Activated naive CD4-positive, alpha-beta T cell treated with Interleukin-2 at 50 U/mL for 16 hours (primary cell): ENCODE data around the gene PTPRN2.

ENCODE experiments used
- DNase-seq: peaks from one replicate; pipeline ENCODE4 v3.0.0-alpha.2; 2020

Gene PTPRN2

DNA sequence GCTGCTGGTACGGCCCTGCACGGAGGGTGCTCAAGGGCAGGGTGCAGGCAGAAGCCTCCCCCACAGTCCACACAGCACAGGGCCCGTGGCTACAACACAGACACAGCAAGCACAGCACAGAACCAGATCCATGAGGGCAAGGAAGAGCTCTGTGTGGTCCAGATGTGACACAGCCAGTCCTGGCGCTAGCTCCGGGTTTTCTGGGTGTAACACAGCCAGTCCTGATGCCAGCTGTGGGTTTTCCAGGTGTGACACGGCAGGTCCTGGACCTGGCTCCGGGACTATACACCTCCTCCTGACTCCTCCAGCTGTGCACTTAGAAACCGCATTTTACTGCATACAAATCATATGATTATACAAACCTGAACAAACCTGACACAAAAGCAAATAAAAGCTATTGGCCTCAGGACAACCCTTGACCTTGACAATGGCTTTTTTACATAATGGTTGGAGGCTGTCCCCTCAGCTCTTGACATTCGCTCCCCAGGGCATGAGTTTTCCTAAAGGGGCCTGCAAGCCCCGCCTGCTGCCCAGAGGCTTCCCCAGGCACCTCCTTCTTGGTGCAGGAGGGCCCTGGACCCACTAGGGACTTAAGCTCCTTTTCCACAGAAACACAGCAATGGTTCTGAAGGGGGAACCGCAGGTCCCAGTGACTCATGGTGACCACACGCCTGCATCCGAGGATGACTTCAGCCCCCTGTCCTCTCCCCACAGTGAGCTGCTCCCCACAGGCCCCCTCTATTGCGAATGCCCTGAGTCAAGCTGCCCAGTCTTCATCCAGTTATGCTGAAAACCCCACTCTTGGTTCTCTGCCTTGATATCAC, 209.6 kb downstream of the PTPRN2 start:
- DNase-seq = no peak

- peak; percentile 22 for DNase-seq
Observed at GRCh38 chr7:158376839-158377186, 210.8 kb downstream of the PTPRN2 start.

- DNase-seq = peak; percentile 46
Observed at GRCh38 chr7:158376146-158376838, 211.3 kb downstream of the PTPRN2 start.

DNA sequence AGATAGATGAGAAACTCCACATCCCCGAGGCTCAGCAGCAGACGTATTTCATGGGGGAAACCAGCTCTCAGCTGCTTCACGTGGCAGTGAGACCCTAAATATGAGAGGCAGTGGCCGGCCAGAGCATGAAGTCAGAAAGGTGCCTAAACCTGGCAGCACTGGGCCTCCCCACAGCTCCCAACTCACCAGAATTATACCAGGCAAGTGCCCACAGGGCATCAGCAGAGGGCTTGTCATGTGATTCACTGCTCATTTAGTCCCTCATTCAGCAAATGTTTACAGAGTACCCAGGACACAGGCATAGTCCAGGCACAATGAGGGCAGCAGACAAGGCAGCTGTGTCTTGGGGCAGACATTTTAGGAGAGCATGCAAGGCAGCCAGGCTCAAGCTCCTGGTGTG, 212.6 kb downstream of the PTPRN2 start:
- no peak for DNase-seq

DNA sequence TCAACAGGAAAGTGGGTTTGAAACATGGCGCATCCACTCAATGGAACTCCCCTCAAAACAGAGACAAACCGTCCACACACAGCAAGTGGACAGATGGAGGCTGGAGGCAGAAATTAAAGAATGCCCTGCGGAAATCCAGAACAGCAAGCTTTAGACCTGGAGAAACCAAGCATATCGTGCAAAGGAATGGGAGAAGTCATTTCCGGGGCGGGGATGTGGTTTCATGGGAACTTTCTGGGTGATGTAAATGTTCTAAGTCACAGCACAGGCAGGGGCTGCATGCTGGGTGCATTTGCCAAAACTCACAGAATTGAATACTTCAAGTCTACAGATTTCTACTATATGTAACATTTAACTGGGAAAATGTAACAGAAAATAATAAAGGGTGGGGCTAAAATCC, 213.0 kb downstream of the PTPRN2 start:
- no peak for DNase-seq

GRCh38 chr7:158374146-158374545, 213.5 kb downstream of the PTPRN2 start:
- DNase-seq = no peak

GRCh38 chr7:158373476-158374133, 214.0 kb downstream of the PTPRN2 start:
- no peak for DNase-seq

GRCh38 chr7:158372400-158373342, 215.0 kb downstream of the PTPRN2 start:
- no peak for DNase-seq

DNA sequence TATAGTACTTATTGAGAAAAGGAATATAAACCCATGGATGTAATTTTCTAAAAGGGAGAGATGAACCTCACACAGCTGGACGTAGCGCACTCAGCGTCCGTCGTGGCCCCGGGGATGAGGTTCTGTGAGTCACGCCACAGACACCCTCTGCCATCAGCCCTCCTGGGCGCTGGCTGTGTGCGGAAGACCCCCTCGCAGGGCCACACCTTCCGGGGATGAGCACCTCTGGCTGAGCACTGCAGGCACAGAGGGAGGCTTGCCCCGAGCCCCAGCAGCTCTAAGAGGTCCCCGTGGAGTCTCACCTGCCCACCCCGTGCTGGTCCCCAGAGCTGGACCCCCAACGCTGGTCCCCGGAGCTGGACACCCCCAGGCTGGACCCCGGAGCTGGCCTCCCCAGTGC, 215.8 kb downstream of the PTPRN2 start:
- DNase-seq = no peak

GRCh38 chr7:158369866-158370265, 217.8 kb downstream of the PTPRN2 start:
- DNase-seq = no peak

GRCh38 chr7:158369290-158369689, 218.3 kb downstream of the PTPRN2 start:
- no peak for DNase-seq

GRCh38 chr7:158368449-158368848, 219.2 kb downstream of the PTPRN2 start:
- DNase-seq = no peak

GRCh38 chr7:158367634-158367982, 220.0 kb downstream of the PTPRN2 start:
- no peak for DNase-seq

DNA sequence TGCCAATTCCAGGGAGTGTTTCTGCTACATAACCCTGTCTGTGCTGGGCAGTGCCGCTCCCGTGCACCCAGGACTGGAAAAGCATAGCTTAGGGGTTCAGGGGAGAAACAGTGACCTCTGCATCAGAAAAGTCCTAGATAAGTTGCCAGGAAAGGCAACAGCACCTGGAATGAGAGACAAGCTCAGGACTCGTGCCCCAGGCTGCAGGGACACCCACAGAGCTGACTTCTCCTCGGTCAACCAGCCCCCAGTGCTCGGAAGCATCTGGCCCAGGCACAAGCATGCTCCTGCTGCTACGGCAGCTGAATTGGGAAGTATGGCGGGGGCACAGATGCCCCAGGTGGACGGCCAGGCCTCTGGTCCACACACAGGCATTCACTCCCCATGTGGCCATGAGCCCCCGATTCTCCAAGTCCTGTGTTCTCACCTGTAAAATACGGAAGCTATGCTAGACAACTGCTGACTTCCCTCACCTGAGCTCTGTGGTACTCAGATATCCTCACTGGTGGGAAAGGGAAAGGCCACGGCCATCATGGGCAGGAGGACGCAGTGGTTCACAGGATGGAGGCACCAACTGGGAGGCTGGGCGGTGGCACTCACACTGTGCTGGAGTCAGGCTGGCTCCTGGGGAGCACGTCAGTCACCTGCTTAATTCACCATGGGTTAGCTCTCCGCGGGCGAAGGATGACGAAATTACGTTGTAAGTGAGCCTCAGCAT, 220.5 kb downstream of the PTPRN2 start:
- DNase-seq = no peak

- DNase-seq = no peak
Observed at GRCh38 chr7:158366346-158366745, 221.3 kb downstream of the PTPRN2 start.

DNA sequence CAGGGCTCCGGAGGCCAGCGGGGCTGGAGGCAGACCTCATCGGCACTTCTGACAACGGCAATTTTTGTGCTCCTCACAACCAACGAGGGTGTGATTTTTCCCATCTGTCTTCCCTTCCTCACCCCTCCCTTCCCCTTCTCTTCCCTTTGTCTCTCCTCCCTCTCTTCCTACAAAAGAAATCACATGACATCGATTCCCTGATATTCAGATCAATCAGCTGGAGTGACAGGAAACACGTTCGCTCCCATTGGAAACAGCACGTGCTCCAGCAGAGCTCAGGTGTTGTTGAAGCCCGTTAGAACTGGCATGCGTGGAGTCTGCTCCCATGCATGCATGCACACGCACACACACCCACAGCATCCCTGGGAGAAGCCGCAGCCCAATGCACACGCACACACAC, 222.4 kb downstream of the PTPRN2 start:
- DNase-seq = no peak

- DNase-seq = no peak
Observed at GRCh38 chr7:158364451-158364850, 223.2 kb downstream of the PTPRN2 start.

GRCh38 chr7:158362912-158363905, 224.4 kb downstream of the PTPRN2 start:
- no peak for DNase-seq

DNA sequence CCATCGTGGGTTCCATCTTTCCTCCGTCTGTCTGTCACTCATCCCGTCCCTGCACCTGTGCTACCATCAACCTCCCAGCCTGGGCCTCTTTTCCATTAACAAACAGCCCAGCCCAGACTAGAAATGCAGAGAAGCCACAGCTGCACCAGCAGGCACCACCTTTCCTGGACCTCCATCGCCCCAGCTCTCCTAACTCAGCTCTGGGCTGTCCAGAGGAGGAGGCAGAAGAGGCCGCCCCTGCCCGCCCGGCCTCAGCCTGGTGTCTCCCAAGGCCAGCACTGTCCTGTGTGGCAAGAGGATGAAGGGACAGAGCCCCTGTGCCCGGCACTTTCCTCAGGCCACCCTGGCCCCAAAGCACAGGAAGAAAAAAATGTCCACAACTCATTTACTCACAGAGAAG, 225.6 kb downstream of the PTPRN2 start:
- DNase-seq = no peak

- no peak for DNase-seq
Observed at GRCh38 chr7:158361326-158361946, 226.2 kb downstream of the PTPRN2 start.
